ENCODE measurements around the gene BCL2L1. TPM values are rescaled to one million over a fixed set of nuclear protein-coding genes. Genes with fewer than 3 reads are reported as not detected.
"Not testable (repeated sequence)": the region's sequence is repeated elsewhere in the genome, so short reads cannot be mapped to it uniquely, and the experiment has no call there.

Gene BCL2L1
- 10 to 100 TPM; 75.2 to 87.9 (median 85.4) TPM for polyA plus RNA-seq (ENCODE audit: insufficient read length in 4 of 4)

DNA sequence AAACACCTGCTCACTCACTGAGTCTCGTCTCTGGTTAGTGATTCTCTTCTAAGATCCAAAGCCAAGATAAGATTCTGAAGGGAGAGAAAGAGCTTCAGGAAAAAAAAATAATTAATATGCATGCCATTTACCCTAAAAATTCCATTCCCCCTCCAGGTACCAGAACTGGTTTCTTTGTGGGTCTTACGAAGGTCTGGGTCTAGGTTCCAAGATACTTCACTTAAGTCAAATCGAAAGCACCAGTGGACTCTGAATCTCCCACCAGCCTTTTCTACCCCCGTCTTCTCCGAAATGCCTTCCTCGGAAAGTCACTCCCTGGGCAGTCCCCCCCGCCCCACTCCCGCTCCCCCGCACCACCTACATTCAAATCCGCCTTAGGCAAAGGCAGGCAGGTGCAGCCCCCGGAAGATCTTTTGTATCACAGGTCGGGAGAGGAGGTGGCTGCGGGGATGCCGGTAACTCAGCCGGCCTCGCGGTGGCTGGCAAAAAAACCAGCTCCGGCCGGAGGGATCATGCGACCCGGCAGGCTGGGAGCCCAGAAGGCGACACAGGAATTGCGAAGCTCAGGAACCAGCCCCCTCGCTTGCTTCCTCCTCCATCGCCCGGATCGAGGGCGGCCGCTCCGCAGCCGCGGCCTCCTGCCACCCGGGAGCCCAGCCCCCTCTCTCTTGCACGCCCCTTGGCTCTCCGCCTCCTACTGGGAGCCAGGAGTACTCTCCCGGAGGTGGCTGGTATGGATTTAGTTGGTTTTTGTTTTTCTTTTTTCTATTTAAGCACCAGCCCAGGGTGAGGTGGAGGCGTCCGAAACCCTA, at the start of gene BCL2L1:
TSS of gene BCL2L1 (minus strand) at position 612 of the 812 bp plus-strand sequence. CDS start 650 bp downstream, outside the sequence.
- peak in 1 of 4 donors; percentile 61 for DNase-seq (ENCODE audit: low read depth in 4 of 4, low spot score in 3 of 4)

DNA sequence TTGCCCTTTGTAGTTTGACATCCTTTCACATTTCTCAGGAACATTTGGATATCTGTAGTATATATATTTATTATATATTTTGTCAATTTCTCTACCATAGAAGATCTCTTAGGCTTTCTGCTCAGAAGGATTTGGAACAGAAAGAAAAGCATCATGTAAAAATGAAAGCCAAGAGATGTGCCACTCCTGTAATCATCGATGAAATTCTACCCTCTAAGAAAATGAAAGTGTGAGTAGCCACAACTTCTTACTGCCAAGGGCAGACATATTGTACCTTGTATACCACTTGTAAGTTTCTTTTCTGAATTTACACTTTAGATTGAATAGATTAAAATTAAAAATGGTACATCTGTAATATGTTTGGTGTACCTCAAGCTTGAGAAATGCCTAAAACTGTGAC, 47.6 kb upstream of the BCL2L1 start:
- no peak for DNase-seq (ENCODE audit: low read depth in 4 of 4, low spot score in 3 of 4)

GRCh38 chr20:31769681-31770080, 47.0 kb upstream of the BCL2L1 start:
- DNase-seq (ENCODE audit: low read depth in 4 of 4, low spot score in 3 of 4) = no peak

DNA sequence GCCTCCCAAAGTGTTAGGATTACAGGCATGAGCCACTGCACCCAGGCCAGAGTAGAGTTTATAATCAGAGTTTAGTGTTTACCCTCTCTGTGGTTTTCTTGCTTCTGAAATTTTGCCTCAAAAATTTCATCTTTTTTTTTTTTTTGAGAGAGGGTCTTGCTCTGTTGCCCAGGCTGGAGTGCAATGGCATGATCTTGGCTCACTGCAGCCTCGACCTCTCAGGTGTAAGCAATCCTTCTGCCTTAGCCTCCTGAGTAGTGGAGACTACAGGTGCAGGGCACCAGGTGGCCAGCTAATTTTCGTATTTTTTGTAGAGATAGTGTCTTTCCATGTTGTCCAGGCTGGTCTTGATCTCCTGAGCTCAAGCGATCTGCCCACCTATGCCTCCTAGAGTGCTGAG, 45.1 kb upstream of the BCL2L1 start:
- DNase-seq (ENCODE audit: low read depth in 4 of 4, low spot score in 3 of 4) = no peak

DNA sequence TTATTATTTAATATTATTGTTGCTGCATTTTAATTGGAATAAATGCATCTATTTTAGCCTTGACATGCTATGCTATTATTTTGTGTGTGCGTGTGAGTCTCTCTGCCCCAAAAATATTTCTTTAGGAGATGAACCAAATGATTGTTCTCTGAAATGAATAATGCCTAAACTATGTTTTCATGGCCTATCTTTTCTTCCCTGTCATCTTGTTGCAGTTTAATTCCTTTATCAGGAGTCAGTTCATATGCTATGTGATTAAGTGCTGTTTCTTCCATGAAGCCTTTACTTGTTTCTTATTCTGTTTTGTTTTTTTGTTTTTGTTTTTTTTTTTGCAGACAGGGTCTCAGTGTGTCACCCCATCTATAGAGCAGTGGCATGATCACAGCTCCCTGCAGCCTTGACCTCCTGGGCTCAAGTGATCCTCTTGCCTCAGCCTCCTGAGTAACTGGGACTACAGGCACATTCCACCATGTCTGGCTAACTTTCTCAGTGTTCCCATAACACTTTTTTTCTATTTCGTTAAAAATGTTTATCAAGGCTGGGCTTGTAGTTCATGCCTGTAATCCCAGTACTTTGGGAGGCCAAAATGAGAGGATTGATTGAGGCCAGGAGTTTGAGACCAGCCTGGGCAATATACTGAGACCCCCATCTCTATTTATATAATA, 42.1 kb upstream of the BCL2L1 start:
- DNase-seq (ENCODE audit: low read depth in 4 of 4, low spot score in 3 of 4) = no peak

- DNase-seq (ENCODE audit: low read depth in 4 of 4, low spot score in 3 of 4) = no peak
Observed at GRCh38 chr20:31760519-31761240, 38.0 kb upstream of the BCL2L1 start.

- DNase-seq (ENCODE audit: low read depth in 4 of 4, low spot score in 3 of 4) = no peak
Observed at GRCh38 chr20:31759836-31760518, 37.3 kb upstream of the BCL2L1 start.

DNA sequence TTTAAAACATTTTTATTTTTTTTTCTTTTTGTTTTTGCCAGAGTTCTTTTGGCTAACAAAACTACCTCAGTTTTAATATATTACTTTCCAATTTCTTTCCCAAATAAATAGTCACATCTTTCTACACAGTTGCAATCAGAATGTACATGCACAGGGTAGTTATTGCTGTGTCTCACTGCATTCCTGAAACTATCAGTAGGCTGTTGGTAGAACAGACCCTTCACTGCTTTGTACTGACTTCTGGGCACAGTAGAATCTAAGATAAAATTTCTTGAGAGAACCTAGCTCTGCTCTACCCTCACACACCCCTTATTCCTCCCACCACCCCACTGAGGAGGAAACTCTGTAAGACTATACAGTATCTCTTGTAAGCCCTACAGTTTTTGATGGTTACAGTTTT, 36.3 kb upstream of the BCL2L1 start:
- DNase-seq (ENCODE audit: low read depth in 4 of 4, low spot score in 3 of 4) = no peak

GRCh38 chr20:31758521-31758920, 35.9 kb upstream of the BCL2L1 start:
- peak in 1 of 4 donors; percentile 5 for DNase-seq (ENCODE audit: low read depth in 4 of 4, low spot score in 3 of 4)

- DNase-seq (ENCODE audit: low read depth in 4 of 4, low spot score in 3 of 4) = no peak
Observed at GRCh38 chr20:31757254-31757653, 34.6 kb upstream of the BCL2L1 start.

DNA sequence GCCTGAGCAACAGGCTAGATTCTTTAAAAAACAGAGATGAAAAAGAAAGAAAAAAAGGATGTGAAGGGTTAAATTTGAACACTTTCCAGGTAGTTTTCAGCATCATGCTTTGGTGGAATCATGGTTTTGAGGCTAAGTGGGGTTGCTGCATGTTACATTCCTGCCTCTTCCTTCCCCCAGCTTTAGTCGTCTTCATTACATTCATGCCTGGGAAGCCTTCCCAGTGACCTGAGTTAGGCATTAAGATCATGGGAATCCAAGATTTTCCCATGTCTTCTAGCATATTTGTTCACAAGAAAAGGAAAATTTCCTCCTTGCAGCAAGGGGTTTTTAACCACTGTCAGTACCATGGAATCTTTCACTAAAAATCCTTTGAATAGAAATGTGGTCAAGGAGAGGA, 28.5 kb upstream of the BCL2L1 start:
- DNase-seq (ENCODE audit: low read depth in 4 of 4, low spot score in 3 of 4) = no peak

GRCh38 chr20:31749223-31749622, 26.6 kb upstream of the BCL2L1 start:
- DNase-seq (ENCODE audit: low read depth in 4 of 4, low spot score in 3 of 4) = no peak

DNA sequence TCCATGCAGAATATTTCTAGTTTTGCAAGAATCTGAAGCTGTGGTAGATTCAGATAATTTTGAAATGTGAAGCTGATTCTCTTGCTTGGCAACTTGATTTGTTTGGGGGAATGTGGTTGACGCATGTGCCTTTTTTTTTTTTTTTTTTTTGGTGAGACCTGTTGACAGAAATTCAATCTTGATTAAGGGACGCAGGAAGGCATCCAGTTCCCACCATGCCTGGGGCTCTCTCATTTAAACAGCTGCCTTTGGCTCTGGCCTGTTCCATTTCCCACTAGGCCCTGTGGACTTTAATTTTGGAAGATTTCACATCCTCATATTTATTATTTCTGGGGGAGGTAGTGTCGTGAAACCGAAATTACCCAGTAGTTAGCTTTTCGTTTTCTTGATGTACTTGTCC, 25.0 kb upstream of the BCL2L1 start:
- no peak for DNase-seq (ENCODE audit: low read depth in 4 of 4, low spot score in 3 of 4)

DNA sequence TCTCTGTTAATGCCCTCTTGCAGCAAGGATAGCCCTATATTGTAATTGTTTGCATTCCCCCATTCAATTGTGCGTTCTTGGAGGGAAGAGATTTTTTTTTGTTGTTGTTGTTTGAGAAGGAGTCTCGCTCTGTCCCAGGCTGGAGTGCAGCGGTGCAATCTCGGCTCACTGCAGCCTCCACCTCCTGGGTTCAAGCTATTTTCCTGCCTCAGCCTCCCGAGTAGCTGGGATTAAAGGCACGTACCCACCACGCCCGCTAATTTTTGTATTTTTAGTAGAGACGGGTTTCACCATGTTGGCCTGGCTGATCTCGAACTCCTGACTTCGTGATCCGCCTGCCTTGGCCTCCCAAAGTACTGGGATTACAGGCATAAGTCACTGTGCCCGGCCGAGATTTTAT, 24.4 kb upstream of the BCL2L1 start:
- not testable (repeated sequence) for DNase-seq (ENCODE audit: low read depth in 4 of 4, low spot score in 3 of 4)

DNA sequence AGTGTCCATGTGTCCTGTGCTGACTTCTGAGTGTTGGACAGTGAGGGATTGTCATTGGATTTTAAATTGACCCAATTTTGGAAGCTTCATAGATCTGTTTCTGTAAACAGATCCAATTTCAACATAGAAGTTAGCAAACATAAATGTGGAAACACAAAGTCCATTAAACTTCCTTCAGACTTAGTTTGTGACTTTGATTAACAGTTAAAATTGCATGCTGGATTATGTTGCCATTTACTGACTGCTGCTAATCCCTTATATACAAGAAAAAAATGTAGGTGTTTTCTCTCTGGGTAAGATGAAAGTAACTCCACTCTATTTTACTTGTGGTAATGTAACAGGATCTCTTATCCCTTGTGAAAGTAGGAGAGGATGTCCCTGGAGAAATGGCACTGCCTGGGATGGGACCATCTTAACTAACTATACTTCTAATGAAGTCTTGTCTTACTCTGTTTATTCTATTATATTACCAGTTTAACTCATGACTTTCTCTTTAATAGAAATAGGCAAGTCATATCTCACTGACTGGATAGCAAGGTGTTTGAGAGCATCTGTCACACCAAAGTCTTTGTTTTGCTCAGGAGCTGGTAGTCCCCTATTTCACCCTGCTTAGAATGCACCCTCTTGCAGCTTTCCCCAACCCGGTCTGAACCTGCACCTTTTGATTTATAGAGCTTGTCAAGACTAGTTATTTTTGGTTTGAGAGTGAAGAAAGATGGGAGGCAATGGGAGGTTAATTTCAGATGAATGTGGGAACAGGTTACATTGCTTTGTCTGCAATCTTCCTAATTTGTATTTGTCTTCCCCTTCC, 23.6 kb upstream of the BCL2L1 start:
- no peak for DNase-seq (ENCODE audit: low read depth in 4 of 4, low spot score in 3 of 4)

DNA sequence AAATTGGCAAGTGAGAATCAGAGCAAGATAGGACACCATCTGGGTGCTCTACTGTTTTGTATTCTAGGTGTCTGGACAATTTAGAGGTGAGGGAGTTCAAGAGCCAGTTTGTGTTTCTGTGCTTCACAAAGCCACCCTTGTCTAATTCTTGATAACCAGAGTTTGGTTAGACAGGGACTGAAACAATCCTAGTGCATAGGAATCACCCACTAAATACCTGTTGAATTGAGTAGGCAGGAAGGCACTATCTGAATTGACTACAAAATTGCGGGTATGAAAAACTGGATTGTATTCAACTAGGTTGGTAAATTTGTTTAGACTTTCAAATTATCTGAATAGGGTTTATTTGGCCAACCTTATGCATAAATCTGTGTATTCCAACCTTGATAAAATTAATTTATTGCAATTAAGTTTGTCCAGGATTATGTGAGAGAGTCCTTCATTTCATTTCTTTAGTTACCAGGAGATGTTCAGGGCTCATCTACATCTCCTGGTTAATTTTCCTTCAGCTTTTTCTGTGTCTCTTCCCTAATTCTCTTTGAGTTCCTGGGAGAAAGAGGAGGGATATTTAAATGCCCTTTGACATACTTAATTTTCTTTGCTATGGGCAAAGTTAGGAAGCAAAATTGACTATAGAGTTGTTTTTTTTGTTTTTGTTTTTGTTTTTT, 18.1 kb upstream of the BCL2L1 start:
- no peak for DNase-seq (ENCODE audit: low read depth in 4 of 4, low spot score in 3 of 4)

GRCh38 chr20:31740208-31740607, 17.5 kb upstream of the BCL2L1 start:
- no peak for DNase-seq (ENCODE audit: low read depth in 4 of 4, low spot score in 3 of 4)

GRCh38 chr20:31739550-31739977, 16.9 kb upstream of the BCL2L1 start:
- no peak for DNase-seq (ENCODE audit: low read depth in 4 of 4, low spot score in 3 of 4)

Data from right renal pelvis (tissue), 4 donors.